Measurements from ENCODE around the gene RNF10. TPM values are rescaled to one million over a fixed set of nuclear protein-coding genes. Genes with fewer than 3 reads are reported as not detected.

Gene RNF10
- total and polyA plus RNA-seq, 9 of the 15 experiments (the other 6 are each of a cell fraction or from before 2014, with no cell fraction given), result 43.0 to 139 (median 80.1) TPM

GRCh38 chr12:120625557-120626419, 91.6 kb downstream of the RNF10 start (continued):
- peak; percentile 97 for TF ChIP-seq ADNP (tag; IDR thresholded peaks at IDR 0.05)
- no peak for TF ChIP-seq ID3 (CRISPR knock-in tag; IDR thresholded peaks at IDR 0.05)
- TF ChIP-seq ID3 (tag; IDR thresholded peaks at IDR 0.05), result peak; percentile 45; the same call in 1 of the 2 replicates
- peak; percentile 35; the same call in 1 of the 2 replicates for TF ChIP-seq HCFC1 (IDR thresholded peaks at IDR 0.05; ENCODE audit: low read depth, low read length)
- peak; percentile 44; the same call in 1 of the 2 replicates for TF ChIP-seq HDGF (IDR thresholded peaks at IDR 0.05)
- TF ChIP-seq CEBPG (CRISPR knock-in tag; IDR thresholded peaks at IDR 0.05), result peak; percentile 17; the same call in 1 of the 2 replicates
- TF ChIP-seq CEBPG (tag; conservative IDR thresholded peaks at IDR 0.05 in 1 of 2, IDR thresholded peaks at IDR 0.05 in 1 of 2), result no peak
- peak; percentile 98 for TF ChIP-seq SMARCA5 (IDR thresholded peaks at IDR 0.05)
- TF ChIP-seq MEF2D (tag; conservative IDR thresholded peaks at IDR 0.05; ENCODE audit: low read depth), result no peak
- TF ChIP-seq MNT (conservative IDR thresholded peaks at IDR 0.05), result peak; percentile 45 to 50; a peak in 3 of 4 replicates
- TF ChIP-seq CC2D1A (IDR thresholded peaks at IDR 0.05), result peak; percentile 32; the same call in 1 of the 2 replicates
- peak; percentile 91 for TF ChIP-seq TFE3 (CRISPR knock-in tag; IDR thresholded peaks at IDR 0.05)
- TF ChIP-seq ESRRB (CRISPR knock-in tag; IDR thresholded peaks at IDR 0.05; ENCODE audit: borderline replicate concordance), result no peak
- peak; percentile 73; the same call in 1 of the 2 replicates for TF ChIP-seq ZNF592 (IDR thresholded peaks at IDR 0.05)
- TF ChIP-seq ZNF121 (CRISPR knock-in tag; conservative IDR thresholded peaks at IDR 0.05), result peak; percentile 99
- TF ChIP-seq ZNF584 (CRISPR knock-in tag; IDR thresholded peaks at IDR 0.05; ENCODE audit: low read depth), result no peak
- peak; percentile 96 for TF ChIP-seq HDAC2 (IDR thresholded peaks at IDR 0.05)
- TF ChIP-seq KDM1A (IDR thresholded peaks at IDR 0.05), result peak; percentile 87 to 93
- 0 out of 2 replicates have a peak, but pooled peaks have one; percentile 24 for TF ChIP-seq JUN (IDR thresholded peaks at IDR 0.05; ENCODE audit: borderline replicate concordance, low read depth, low read length)
- no peak for TF ChIP-seq JUN (CRISPR knock-in tag; IDR thresholded peaks at IDR 0.05; ENCODE audit: borderline replicate concordance)
- TF ChIP-seq CXXC5 (CRISPR knock-in tag; IDR thresholded peaks at IDR 0.05), result peak; percentile 54

Measured in K562 (cell line).